A204.1 (cell line): ENCODE results near the gene DSCAM.

ENCODE experiments used
- FAIRE-seq: peaks from 2 replicates; lab custom pipeline; 2012; peaks lifted over from hg19 to GRCh38; lab: Jason Lieb, UNC

DSCAM gene

GRCh38 chr21:40534886-40535285, 312.1 kb downstream of the DSCAM start:
- FAIRE-seq = no peak

GRCh38 chr21:40531431-40532110, 315.4 kb downstream of the DSCAM start:
- no peak for FAIRE-seq

DNA sequence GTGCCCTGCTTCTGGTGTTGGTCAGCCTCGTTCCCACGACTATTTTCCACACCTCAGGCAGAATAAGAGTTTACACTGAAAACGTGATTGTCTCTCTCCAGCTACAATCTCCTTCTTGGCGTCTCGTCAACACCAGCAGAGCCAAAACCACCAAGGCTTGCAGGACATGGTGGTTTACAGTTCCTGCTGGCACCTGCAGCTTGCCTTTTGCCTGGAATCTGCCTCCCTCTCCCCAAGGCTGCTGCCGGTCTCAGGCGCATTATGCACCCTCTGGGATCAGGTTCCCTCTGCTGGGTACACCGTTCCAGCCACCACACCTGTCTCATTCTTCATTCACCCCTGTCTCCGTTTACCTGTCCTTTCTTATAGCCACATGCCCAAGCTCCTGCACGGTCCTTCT, 315.9 kb downstream of the DSCAM start:
- FAIRE-seq = no peak

DNA sequence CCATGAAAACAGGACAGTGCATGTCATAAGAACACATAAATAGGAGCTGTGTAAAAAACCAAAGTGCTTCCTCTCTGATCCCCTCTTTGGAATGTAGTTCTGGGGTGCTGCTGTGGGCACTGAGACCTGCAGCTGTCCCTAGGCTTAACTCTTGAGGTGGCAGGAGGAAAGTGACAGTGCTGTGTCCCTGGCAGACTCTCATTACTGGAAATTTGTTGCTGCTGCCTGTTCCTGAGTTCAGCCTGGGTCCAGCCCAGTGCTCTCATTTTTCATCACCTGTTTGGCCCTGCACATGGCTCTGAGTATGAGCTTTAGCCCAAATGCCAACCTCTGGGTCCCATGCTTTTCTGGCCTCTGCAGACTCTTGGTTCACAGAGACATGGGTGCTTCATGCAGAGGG, 329.3 kb downstream of the DSCAM start:
- FAIRE-seq = no peak

GRCh38 chr21:40516335-40516734, 330.6 kb downstream of the DSCAM start:
- FAIRE-seq = no peak

DNA sequence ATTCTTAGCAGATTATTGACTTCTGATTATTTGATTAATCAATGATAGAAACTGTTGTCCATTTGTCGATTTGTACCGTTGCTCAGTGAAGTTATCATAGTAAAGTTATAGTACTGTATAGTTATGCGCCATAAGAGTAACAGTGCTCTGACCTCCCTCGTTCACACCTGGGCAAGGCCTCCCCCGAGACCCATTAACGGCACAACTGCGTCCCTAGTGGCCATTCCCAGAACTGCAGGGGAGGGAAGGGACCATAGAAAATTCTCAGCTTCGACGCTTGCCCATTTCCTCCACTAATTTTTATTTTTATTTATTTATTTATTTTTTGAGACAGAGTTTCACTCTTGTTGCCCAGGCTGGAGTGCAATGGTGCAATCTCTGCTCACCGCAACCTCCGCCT, 334.4 kb downstream of the DSCAM start:
- no peak for FAIRE-seq

- FAIRE-seq = no peak
These were observed 339.0 kb downstream of the DSCAM start for GRCh38 chr21:40507978-40508377.

GRCh38 chr21:40505681-40506080, 341.3 kb downstream of the DSCAM start:
- no peak for FAIRE-seq

GRCh38 chr21:40505244-40505643, 341.7 kb downstream of the DSCAM start:
- no peak for FAIRE-seq

DNA sequence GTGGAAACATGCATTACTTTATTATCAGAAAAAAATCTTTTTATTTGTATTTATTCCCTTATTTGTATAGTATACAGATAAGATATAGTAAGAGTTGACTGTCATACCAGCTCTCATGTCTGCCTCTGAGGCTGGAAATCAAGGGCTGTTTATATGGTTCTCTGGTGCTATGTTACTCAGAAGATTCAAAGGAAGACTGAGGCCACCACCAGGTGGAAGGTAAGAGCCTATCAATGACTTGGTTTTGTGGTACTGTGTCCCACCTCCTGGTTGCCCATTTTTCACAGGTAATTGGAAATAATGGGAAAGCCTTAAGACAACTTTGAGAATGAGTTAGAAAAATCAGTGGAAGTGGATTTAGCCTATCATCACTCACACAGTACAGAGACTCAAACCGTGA, 342.1 kb downstream of the DSCAM start:
- FAIRE-seq = no peak

DNA sequence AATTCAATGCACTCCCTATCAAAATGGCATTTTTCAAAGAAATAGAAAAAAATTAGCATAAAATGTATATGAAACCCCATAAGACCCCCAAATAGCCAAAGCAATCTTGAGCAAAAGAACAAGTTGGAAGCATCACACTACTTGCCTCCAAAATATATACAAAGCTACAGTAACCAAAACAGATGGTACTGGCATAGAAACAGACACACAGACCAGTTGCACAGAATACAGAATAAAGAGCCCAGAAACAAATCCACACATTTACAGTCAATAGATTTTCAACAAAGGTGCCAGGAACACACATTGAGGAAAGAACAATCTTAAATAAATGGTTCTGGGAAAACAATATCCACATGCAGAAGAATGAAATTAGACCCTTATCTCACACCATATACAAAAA, 350.8 kb downstream of the DSCAM start:
- FAIRE-seq = no peak

GRCh38 chr21:40490408-40490807, 356.6 kb downstream of the DSCAM start:
- FAIRE-seq = no peak

GRCh38 chr21:40489001-40489400, 358.0 kb downstream of the DSCAM start:
- FAIRE-seq = no peak

DNA sequence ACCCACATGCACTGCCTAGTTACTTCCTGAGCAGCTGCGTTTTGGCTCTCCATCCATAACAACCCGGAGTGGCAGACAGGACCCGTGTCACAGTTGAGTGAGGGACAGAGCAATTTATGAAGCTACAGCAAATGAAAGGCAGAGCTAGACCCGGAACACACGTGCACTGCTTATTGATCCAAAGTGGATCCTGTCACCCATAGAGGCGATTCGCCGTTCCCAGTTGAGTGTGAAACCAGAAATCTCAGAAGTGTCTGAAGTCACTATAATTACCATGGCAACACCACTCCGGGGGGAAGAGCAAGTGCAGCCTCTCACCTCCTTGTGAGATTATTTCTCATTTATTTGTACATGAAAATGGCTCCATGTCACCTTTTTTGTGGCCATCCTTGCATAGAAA, 365.2 kb downstream of the DSCAM start:
- FAIRE-seq = no peak

GRCh38 chr21:40474513-40474912, 372.4 kb downstream of the DSCAM start:
- FAIRE-seq = no peak

GRCh38 chr21:40472013-40472412, 374.9 kb downstream of the DSCAM start:
- FAIRE-seq = no peak

GRCh38 chr21:40471103-40471502, 375.9 kb downstream of the DSCAM start:
- no peak for FAIRE-seq

- peak; percentile 90 for FAIRE-seq
These were observed 380.0 kb downstream of the DSCAM start for GRCh38 chr21:40466893-40467483.

DNA sequence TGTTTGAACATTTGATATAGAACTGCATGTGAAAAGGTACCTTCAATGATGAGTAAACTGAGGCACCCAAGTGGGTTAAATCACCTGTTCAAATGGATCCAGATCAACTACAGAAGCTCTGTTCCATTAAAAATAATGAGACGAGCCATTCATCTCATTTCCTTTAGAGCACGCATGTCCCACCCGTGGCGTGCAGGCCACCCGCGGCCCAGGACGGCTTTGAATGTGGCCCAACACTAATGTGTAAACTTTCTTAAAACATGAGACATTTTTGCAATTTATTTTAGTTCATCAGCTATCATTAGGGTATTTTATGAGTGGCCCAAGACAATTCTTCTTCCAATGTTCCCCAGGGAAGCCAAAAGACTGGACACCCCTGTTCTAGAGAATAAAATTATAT, 381.6 kb downstream of the DSCAM start:
- FAIRE-seq = no peak

DNA sequence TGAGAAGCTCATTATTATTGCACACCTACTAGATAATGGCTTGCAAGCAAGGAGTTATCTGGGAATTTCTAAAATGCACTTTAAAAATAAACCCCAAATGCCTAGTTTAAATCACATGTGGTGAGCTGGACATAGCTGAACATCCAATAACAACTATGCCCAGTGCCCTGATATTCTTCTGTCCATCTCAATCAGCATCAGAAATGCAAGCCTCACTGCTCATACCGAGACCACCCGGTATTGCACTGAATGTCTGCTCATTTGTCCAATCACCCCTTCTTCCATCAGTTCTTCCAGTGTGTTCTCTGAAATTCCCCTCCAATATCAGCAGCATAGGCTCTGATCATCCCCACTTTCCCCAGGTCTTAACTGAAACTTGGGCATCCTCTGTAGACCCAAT, 383.8 kb downstream of the DSCAM start:
- no peak for FAIRE-seq

DNA sequence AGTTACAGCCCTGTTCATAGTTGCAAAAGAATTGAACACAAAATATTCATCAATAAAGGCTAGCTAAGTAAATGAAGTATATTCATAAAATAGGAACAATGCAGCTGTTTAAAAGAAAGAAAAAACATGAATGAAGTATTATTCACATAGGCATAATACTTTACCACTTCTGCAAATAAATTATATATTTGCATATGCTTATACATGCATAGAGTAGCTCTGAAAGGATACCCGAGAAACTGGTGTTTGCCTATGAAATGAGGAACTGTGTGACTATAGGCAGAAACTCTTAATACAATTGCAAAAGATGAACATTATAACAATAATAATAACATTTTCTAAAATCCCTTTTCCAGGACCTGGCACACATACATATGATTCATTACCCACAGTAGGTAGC, 385.9 kb downstream of the DSCAM start:
- no peak for FAIRE-seq

DNA sequence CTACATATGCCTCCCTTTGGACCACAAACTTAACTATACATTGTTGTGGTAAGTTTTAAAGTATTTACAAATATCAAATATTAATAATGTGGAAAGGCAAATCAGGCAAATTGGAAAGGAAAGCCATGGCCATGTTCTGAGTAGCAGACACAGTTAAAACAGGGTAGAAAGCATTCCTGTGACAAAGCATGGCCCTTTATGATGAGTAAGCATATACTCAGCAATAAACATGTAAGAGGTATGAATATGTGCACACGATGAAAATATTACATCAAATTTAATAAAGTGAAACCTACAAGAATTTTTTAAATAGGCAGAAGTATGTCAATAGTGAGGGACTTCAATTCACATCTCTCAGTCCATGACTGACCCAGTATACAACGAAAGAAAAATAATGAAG, 389.2 kb downstream of the DSCAM start:
- no peak for FAIRE-seq

- no peak for FAIRE-seq
These were observed 392.9 kb downstream of the DSCAM start for GRCh38 chr21:40454057-40454456.

GRCh38 chr21:40453183-40453582, 393.8 kb downstream of the DSCAM start:
- no peak for FAIRE-seq

GRCh38 chr21:40452548-40452947, 394.4 kb downstream of the DSCAM start:
- FAIRE-seq = no peak
